H9 (cell line): ENCODE results near the gene STX8. TPM values are rescaled to one million over a fixed set of nuclear protein-coding genes. Genes with fewer than 3 reads are reported as not detected.

Experiments used
- DNase-seq: peaks from one replicate; pipeline ENCODE4 v3.0.0-alpha.2; 2017
- H2AFZ ChIP-seq: one replicate; pipeline ENCODE4 v1.6.1; 2013; ENCODE audit warnings: mild to moderate bottlenecking, low read length, control low read depth, moderate library complexity
- H2AK5ac ChIP-seq: 2 replicates; pipeline ENCODE4 v1.6.1; 2013; ENCODE audit warnings: low read length, control low read depth, mixed read lengths; ENCODE audit not compliant: insufficient read length
- H2BK120ac ChIP-seq: one replicate; pipeline ENCODE4 v1.6.1; 2013; ENCODE audit warnings: low read depth, mild to moderate bottlenecking, low read length, control low read depth, inconsistent platforms; ENCODE audit not compliant: poor library complexity, severe bottlenecking
- H2BK12ac ChIP-seq: 2 replicates; pipeline ENCODE4 v1.6.1; 2013; ENCODE audit warnings: low read length, control low read depth, mixed read lengths, low read depth; ENCODE audit not compliant: insufficient read length
- H2BK15ac ChIP-seq: 2 replicates; pipeline ENCODE4 v1.6.1; 2013; ENCODE audit warnings: low read depth, low read length, control low read depth
- H2BK20ac ChIP-seq: one replicate; pipeline ENCODE4 v1.6.1; 2013; ENCODE audit warnings: low read depth, mild to moderate bottlenecking, low read length, control low read depth, inconsistent platforms; ENCODE audit not compliant: poor library complexity, severe bottlenecking
- H2BK5ac ChIP-seq: 2 replicates; pipeline ENCODE4 v1.6.1; 2013; ENCODE audit warnings: low read length, control low read depth, mixed read lengths; ENCODE audit not compliant: insufficient read length
- H3K14ac ChIP-seq: 2 replicates; pipeline ENCODE4 v1.6.1; 2013; ENCODE audit warnings: low read length, control low read depth; ENCODE audit not compliant: insufficient read depth
- H3K18ac ChIP-seq: 2 replicates; pipeline ENCODE4 v1.6.1; 2013; ENCODE audit warnings: low read depth, mild to moderate bottlenecking, mixed read lengths, low read length, control low read depth; ENCODE audit not compliant: insufficient read length
- H3K23ac ChIP-seq: 2 replicates; pipeline ENCODE4 v1.6.1; 2013; ENCODE audit warnings: low read length, control low read depth, mixed read lengths, low read depth; ENCODE audit not compliant: insufficient read length
- H3K23me2 ChIP-seq: 2 replicates; pipeline ENCODE4 v1.6.1; 2013; ENCODE audit warnings: low read depth, mild to moderate bottlenecking, mixed read lengths, low read length, control low read depth; ENCODE audit not compliant: insufficient read length, poor library complexity, severe bottlenecking
- H3K27ac ChIP-seq: 2 replicates; pipeline ENCODE4 v1.5.1; 2013; ENCODE audit warnings: low read length, control low read depth, mixed read lengths, low read depth; ENCODE audit not compliant: insufficient read length
- H3K27me3 ChIP-seq: 2 replicates; pipeline ENCODE4 v1.6.1; 2013; ENCODE audit warnings: low read length, control low read depth, inconsistent platforms; ENCODE audit not compliant: insufficient read depth
- H3K4ac ChIP-seq: 2 replicates; pipeline ENCODE4 v1.6.1; 2013; ENCODE audit warnings: low read depth, mild to moderate bottlenecking, control low read depth, inconsistent platforms, low read length, moderate library complexity
- H3K4me1 ChIP-seq: 2 replicates; pipeline ENCODE4 v1.6.1; 2013; ENCODE audit warnings: low read length, control low read depth, inconsistent platforms; ENCODE audit not compliant: insufficient read depth
- H3K4me2 ChIP-seq: 2 replicates; pipeline ENCODE4 v1.6.1; 2013; ENCODE audit warnings: low read length, control low read depth, mixed read lengths; ENCODE audit not compliant: insufficient read length, insufficient read depth
- H3K56ac ChIP-seq: 2 replicates; pipeline ENCODE4 v1.6.1; 2013; ENCODE audit warnings: low read depth, mild to moderate bottlenecking, mixed read lengths, low read length, control low read depth; ENCODE audit not compliant: insufficient read length
- H3K79me1 ChIP-seq: 2 replicates; pipeline ENCODE4 v1.6.1; 2013; ENCODE audit warnings: low read depth, mild to moderate bottlenecking, moderate library complexity, low read length, control low read depth, inconsistent platforms; ENCODE audit not compliant: insufficient read depth, poor library complexity, severe bottlenecking
- H3K79me2 ChIP-seq: 2 replicates; pipeline ENCODE4 v1.6.1; 2013; ENCODE audit warnings: low read length, control low read depth, inconsistent platforms; ENCODE audit not compliant: insufficient read depth
- H3K9ac ChIP-seq: 2 replicates; pipeline ENCODE4 v1.6.1; 2013; ENCODE audit warnings: low read length, control low read depth, mixed read lengths; ENCODE audit not compliant: insufficient read length; ENCODE audit errors: extremely low read depth
- H3K9me3 ChIP-seq: one replicate; pipeline ENCODE4 v1.6.1; 2013; ENCODE audit warnings: low read depth, low read length, inconsistent platforms; ENCODE audit not compliant: control insufficient read depth
- H3T11ph ChIP-seq: one replicate; pipeline ENCODE4 v1.6.1; 2013; ENCODE audit warnings: mild to moderate bottlenecking, low read length, control low read depth, inconsistent platforms
- H4K20me1 ChIP-seq: one replicate; pipeline ENCODE4 v1.6.1; 2013; ENCODE audit not compliant: control insufficient read depth, insufficient read length, insufficient read depth
- H4K5ac ChIP-seq: 2 replicates; pipeline ENCODE4 v1.6.1; 2013; ENCODE audit warnings: low read depth, mild to moderate bottlenecking, mixed read lengths, low read length, control low read depth; ENCODE audit not compliant: insufficient read length
- H4K8ac ChIP-seq: replicated peaks from 2 replicates; pipeline ENCODE4 v1.6.1; 2013; ENCODE audit warnings: low read length, control low read depth, mixed read lengths, low read depth; ENCODE audit not compliant: insufficient read length
- H4K91ac ChIP-seq: 2 replicates; pipeline ENCODE4 v1.6.1; 2013; ENCODE audit warnings: low read depth, mild to moderate bottlenecking, moderate library complexity, mixed read lengths, low read length, control low read depth; ENCODE audit not compliant: insufficient read length
- H3K27ac Mint-ChIP-seq, 3 experiments: 2 replicates in 2 of 3; 3 replicates in 1 of 3; pipeline ENCODE4 v1.8.0; 2020 to 2021; ENCODE audit warnings: mixed read lengths in 3 of 3, mild to moderate bottlenecking in 1 of 3, moderate library complexity in 1 of 3
- H3K27me3 Mint-ChIP-seq: 2 replicates; pipeline ENCODE4 v1.8.0; 2021; ENCODE audit warnings: low read depth, mild to moderate bottlenecking, moderate library complexity, mixed read lengths
- H3K36me3 Mint-ChIP-seq, 3 experiments: 2 replicates in 2 of 3; 3 replicates in 1 of 3; pipeline ENCODE4 v1.8.0; 2020 to 2021; ENCODE audit warnings: low read depth in 3 of 3, mixed read lengths in 3 of 3; ENCODE audit not compliant: insufficient read depth in 1 of 3
- H3K4me1 Mint-ChIP-seq, 2 experiments: 2 replicates each; pipeline ENCODE4 v1.8.0; 2020; ENCODE audit warnings: mixed read lengths in 2 of 2
- H3K4me3 Mint-ChIP-seq, 2 experiments: 2 replicates in 1 of 2; 3 replicates in 1 of 2; pipeline ENCODE4 v1.8.0; 2020 to 2021; ENCODE audit warnings: mild to moderate bottlenecking in 2 of 2, mixed read lengths in 2 of 2, moderate library complexity in 1 of 2
- H3K9me3 Mint-ChIP-seq, 2 experiments: 2 replicates in 1 of 2; 3 replicates in 1 of 2; pipeline ENCODE4 v1.8.0; 2020; ENCODE audit warnings: mild to moderate bottlenecking in 2 of 2, mixed read lengths in 2 of 2, moderate library complexity in 1 of 2
- CTCF ChIP-seq: fragments of 200-600 bp; sonication (generic); conservative IDR thresholded peaks from 3 replicates; pipeline ENCODE4 v1.8.0; 2021; ENCODE audit warnings: antibody characterized with exemption, mild to moderate bottlenecking
- WGBS: extraction: QIAGEN DNeasy Blood & Tissue Kit; methylation state at CpG from one replicate; pipeline ENCODE4 v1.1.7; 2013; ENCODE audit warnings: missing lambda C conversion rate, low lambda C conversion rate, mixed read lengths; ENCODE audit not compliant: insufficient read length; ENCODE audit errors: extremely low coverage; 5-methylcytosine and 5-hydroxymethylcytosine counted together
- total RNA-seq: library from RNA; stranded (reverse); gene quantifications from 2 replicates; pipeline ENCODE4 v1.2.1, GENCODE V29; 2021

Gene STX8
- total RNA-seq, 1 experiment from 2014 or later, result 55.1 TPM

- no peak overlapping the region for H2BK20ac ChIP-seq
- no peaks in the 10 kb centered on the region for H3K27me3 ChIP-seq
- H2BK120ac ChIP-seq, result no peak overlapping the region
- no peak for TF ChIP-seq CTCF
- H2AFZ ChIP-seq, result no peak overlapping the region
- H3K79me1 ChIP-seq, result no peaks in the 10 kb centered on the region
- H3K27me3 Mint-ChIP-seq, result no peaks in the 10 kb centered on the region
- no peak for DNase-seq
- no peaks in the 10 kb centered on the region for H3K79me2 ChIP-seq
- no peak overlapping the region for H3K14ac ChIP-seq
- no peak overlapping the region for H3K27ac ChIP-seq
- H3K4me2 ChIP-seq, result no peak overlapping the region
- no peak overlapping the region for H3K18ac ChIP-seq
- no peak overlapping the region for H3K4me3 Mint-ChIP-seq
- H3K27ac Mint-ChIP-seq, result no peak overlapping the region
- no peak overlapping the region for H4K5ac ChIP-seq
- H2BK15ac ChIP-seq, result no peak overlapping the region
- no CpG with 5 or more reads among the region's 4 CpGs for WGBS
- H4K20me1 ChIP-seq, result no peaks in the 10 kb centered on the region
- H3K56ac ChIP-seq, result no peak overlapping the region
- no peak overlapping the region for H4K91ac ChIP-seq
- H4K8ac ChIP-seq, result no peak overlapping the region
- H2BK12ac ChIP-seq, result no peak overlapping the region
- H3K36me3 Mint-ChIP-seq, result no peaks in the 10 kb centered on the region; a peak in 1 of 7 replicates
- no peak overlapping the region for H3T11ph ChIP-seq
- H3K9me3 Mint-ChIP-seq, result no peaks in the 10 kb centered on the region
- H3K4ac ChIP-seq, result no peak overlapping the region
- H3K9me3 ChIP-seq, result no peaks in the 10 kb centered on the region
- no peak overlapping the region for H3K23ac ChIP-seq
- no peak overlapping the region for H2BK5ac ChIP-seq
- no peak overlapping the region for H3K9ac ChIP-seq
- peaks cover 17 to 21% of the 10 kb centered on the region in 2 experiments for H3K4me1 Mint-ChIP-seq
- peaks cover 3% of the 10 kb centered on the region; the same call in 1 of the 2 replicates for H3K4me1 ChIP-seq
- no peaks in the 10 kb centered on the region for H3K23me2 ChIP-seq
- no peak overlapping the region for H2AK5ac ChIP-seq
Measured at GRCh38 chr17:9520649-9521048, 55.0 kb downstream of the STX8 start.
